Mesenchymal stem cell (in vitro differentiated cells and primary cell): ENCODE data around the gene TBC1D14.
A peak's percentile ranks its signal among the peaks of the same experiment; 100 is the strongest.

ENCODE experiments used
- DNase-seq: peaks from one replicate; pipeline ENCODE4 v3.0.0-alpha.2; 2013
- H2AFZ ChIP-seq: one replicate; pipeline ENCODE4 v1.6.1; 2013; ENCODE audit warnings: low read depth, mild to moderate bottlenecking, control low read depth, inconsistent platforms, low read length, moderate library complexity
- H2AK5ac ChIP-seq: 2 replicates; pipeline ENCODE4 v1.6.1; 2013; ENCODE audit warnings: low read length, moderate library complexity, mild to moderate bottlenecking, inconsistent platforms; ENCODE audit not compliant: severe bottlenecking
- H2BK120ac ChIP-seq: one replicate; pipeline ENCODE4 v1.6.1; 2013; ENCODE audit warnings: low read depth, mild to moderate bottlenecking, inconsistent platforms, low read length, moderate library complexity
- H2BK12ac ChIP-seq, 2 experiments: one replicate each; pipeline ENCODE4 v1.6.1; 2013; ENCODE audit warnings: inconsistent platforms in 2 of 2, low read length in 2 of 2, mild to moderate bottlenecking in 2 of 2, moderate library complexity in 2 of 2, control low read depth in 1 of 2
- H2BK15ac ChIP-seq: one replicate; pipeline ENCODE4 v1.6.1; 2013; ENCODE audit warnings: mild to moderate bottlenecking, low read depth, inconsistent platforms; ENCODE audit not compliant: poor library complexity, severe bottlenecking
- H2BK5ac ChIP-seq: 2 replicates; pipeline ENCODE4 v1.6.1; 2013; ENCODE audit warnings: low read depth, mild to moderate bottlenecking, low read length, control low read depth, inconsistent platforms; ENCODE audit not compliant: poor library complexity, severe bottlenecking
- H3K14ac ChIP-seq, 2 experiments: one replicate each; pipeline ENCODE4 v1.6.1; 2013; ENCODE audit warnings: inconsistent platforms in 2 of 2, low read length in 2 of 2, control low read depth in 1 of 2, mild to moderate bottlenecking in 1 of 2, moderate library complexity in 1 of 2
- H3K18ac ChIP-seq, 2 experiments: one replicate each; pipeline ENCODE4 v1.6.1; 2013; ENCODE audit warnings: inconsistent platforms in 2 of 2, low read length in 2 of 2, control low read depth in 1 of 2, low read depth in 1 of 2, mild to moderate bottlenecking in 1 of 2
- H3K23ac ChIP-seq, 2 experiments: one replicate each; pipeline ENCODE4 v1.6.1; 2013; ENCODE audit warnings: inconsistent platforms in 2 of 2, low read length in 2 of 2, mild to moderate bottlenecking in 2 of 2, moderate library complexity in 2 of 2, control low read depth in 1 of 2
- H3K27ac ChIP-seq: 2 replicates; pipeline ENCODE4 v1.5.1; 2013; ENCODE audit warnings: mild to moderate bottlenecking, moderate library complexity, low read length, control low read depth, inconsistent platforms; ENCODE audit not compliant: poor library complexity, severe bottlenecking
- H3K27me3 ChIP-seq, 2 experiments: 2 replicates each; pipeline versions ENCODE4 v1.6.1 to v1.7.0; 2013; ENCODE audit warnings: low read length in 2 of 2, mild to moderate bottlenecking in 2 of 2, moderate library complexity in 2 of 2, control low read depth in 1 of 2, inconsistent platforms in 1 of 2; ENCODE audit not compliant: control insufficient read depth in 1 of 2, insufficient read depth in 1 of 2
- H3K36me3 ChIP-seq, 2 experiments: 2 replicates each; pipeline versions ENCODE4 v1.6.1 to v1.7.0; 2013; ENCODE audit warnings: low read length in 2 of 2, control low read depth in 1 of 2, inconsistent platforms in 1 of 2, low read depth in 1 of 2, mild to moderate bottlenecking in 1 of 2; ENCODE audit not compliant: insufficient read depth in 2 of 2, control insufficient read depth in 1 of 2
- H3K4ac ChIP-seq, 2 experiments: one replicate each; pipeline ENCODE4 v1.6.1; 2013; ENCODE audit warnings: inconsistent platforms in 2 of 2, low read length in 2 of 2, mild to moderate bottlenecking in 2 of 2, moderate library complexity in 2 of 2, control low read depth in 1 of 2, low read depth in 1 of 2
- H3K4me1 ChIP-seq: 2 replicates; pipeline ENCODE4 v1.6.1; 2013; ENCODE audit warnings: low read depth, low read length, control low read depth; ENCODE audit not compliant: control insufficient read depth, insufficient read depth
- H3K4me2 ChIP-seq: 2 replicates; pipeline ENCODE4 v1.6.1; 2013; ENCODE audit warnings: low read length, mild to moderate bottlenecking, inconsistent platforms; ENCODE audit not compliant: poor library complexity, severe bottlenecking
- H3K4me3 ChIP-seq, 2 experiments: 2 replicates each; pipeline versions ENCODE4 v1.5.1 to v1.7.0; 2013; ENCODE audit warnings: low read length in 2 of 2, mild to moderate bottlenecking in 2 of 2, control low read depth in 1 of 2, low read depth in 1 of 2; ENCODE audit not compliant: insufficient read depth in 1 of 2
- H3K79me1 ChIP-seq: replicated peaks from 2 replicates; pipeline ENCODE4 v1.6.1; 2013; ENCODE audit warnings: mild to moderate bottlenecking, control low read depth, low read length, inconsistent platforms; ENCODE audit not compliant: poor library complexity, severe bottlenecking
- H3K9ac ChIP-seq: 2 replicates; pipeline ENCODE4 v1.7.0; 2013; ENCODE audit warnings: mild to moderate bottlenecking, low read length, moderate library complexity
- H3K9me3 ChIP-seq: 2 replicates; pipeline ENCODE4 v1.7.0; 2013; ENCODE audit warnings: mild to moderate bottlenecking, low read length; ENCODE audit not compliant: control insufficient read depth
- H4K8ac ChIP-seq: one replicate; pipeline ENCODE4 v1.6.1; 2013; ENCODE audit warnings: inconsistent platforms, mild to moderate bottlenecking, low read length, moderate library complexity
- H4K91ac ChIP-seq: one replicate; pipeline ENCODE4 v1.6.1; 2013; ENCODE audit warnings: mild to moderate bottlenecking, low read length, inconsistent platforms
- WGBS: methylation state at CpG from one replicate; pipeline ENCODE4 v1.1.7; 2013; ENCODE audit warnings: mixed read lengths; 5-methylcytosine and 5-hydroxymethylcytosine counted together

The TBC1D14 gene

GRCh38 chr4:7027284-7027683 lies 117.7 kb downstream of the TBC1D14 start:
- no peak overlapping the region for H2BK12ac ChIP-seq
- peaks cover 23% of the 10 kb centered on the region for H3K79me1 ChIP-seq
- H3K4ac ChIP-seq = no peak overlapping the region
- no peak overlapping the region for H3K14ac ChIP-seq
- no peak overlapping the region for H3K4me2 ChIP-seq
- H3K27ac ChIP-seq = no peak overlapping the region
- no peak overlapping the region for H4K8ac ChIP-seq
- H2AK5ac ChIP-seq = no peak overlapping the region
- no peak overlapping the region for H4K91ac ChIP-seq
- H2BK15ac ChIP-seq = no peak overlapping the region
- H3K9me3 ChIP-seq = no peaks in the 10 kb centered on the region
- H3K27me3 ChIP-seq = no peaks in the 10 kb centered on the region
- H2BK5ac ChIP-seq = no peak overlapping the region
- DNase-seq = no peak
- peaks cover 59 to 62% of the 10 kb centered on the region in 2 experiments for H3K36me3 ChIP-seq
- 98% methylated on average over 7 of the region's 7 CpGs for WGBS
- H3K4me3 ChIP-seq = no peak overlapping the region
- H3K23ac ChIP-seq = no peak overlapping the region
- no peak overlapping the region for H3K9ac ChIP-seq
- H3K4me1 ChIP-seq = peaks cover 31% of the 10 kb centered on the region
- no peak overlapping the region for H3K18ac ChIP-seq
- no peak overlapping the region for H2AFZ ChIP-seq
- no peak overlapping the region for H2BK120ac ChIP-seq

- peak overlapping the region in 1 of 2 experiments; percentile 62 for H3K18ac ChIP-seq
- H4K91ac ChIP-seq = peak overlapping the region; percentile 27
- H3K4me3 ChIP-seq = no peak overlapping the region
- H2BK15ac ChIP-seq = no peak overlapping the region
- H3K9ac ChIP-seq = no peak overlapping the region
- H3K9me3 ChIP-seq = no peaks in the 10 kb centered on the region
- peak overlapping the region in 1 of 2 experiments; percentile 21 for H2BK12ac ChIP-seq
- H3K4me2 ChIP-seq = no peak overlapping the region
- no peak overlapping the region for H2AK5ac ChIP-seq
- H3K4ac ChIP-seq = no peak overlapping the region
- H2BK120ac ChIP-seq = no peak overlapping the region
- no peak overlapping the region for H3K27ac ChIP-seq
- peaks cover 23% of the 10 kb centered on the region for H3K79me1 ChIP-seq
- H3K4me1 ChIP-seq = peaks cover 31% of the 10 kb centered on the region
- peak overlapping the region; percentile 32 for H4K8ac ChIP-seq
- DNase-seq = no peak
- no peak overlapping the region for H3K23ac ChIP-seq
- H2AFZ ChIP-seq = no peak overlapping the region
- 94% methylated on average over 4 of the region's 5 CpGs for WGBS
- H2BK5ac ChIP-seq = no peak overlapping the region
- peak overlapping the region in 1 of 2 experiments; percentile 68 for H3K14ac ChIP-seq
- peaks cover 58 to 62% of the 10 kb centered on the region in 2 experiments for H3K36me3 ChIP-seq
- no peaks in the 10 kb centered on the region for H3K27me3 ChIP-seq
Observed at GRCh38 chr4:7027913-7028312, 118.3 kb downstream of the TBC1D14 start.

- Histone ChIP-seq H3K4me1 (peaks cover 35% of the 10 kb centered on the region), H4K91ac (no peak overlapping the region), H3K79me1 (peaks cover 17% of the 10 kb centered on the region), H3K27ac (no peak overlapping the region), H3K36me3 (peaks cover 51 to 60% of the 10 kb centered on the region in 2 experiments), H3K27me3 (no peaks in the 10 kb centered on the region), H3K23ac (no peak overlapping the region), H2AFZ (no peak overlapping the region), H3K9me3 (no peaks in the 10 kb centered on the region), H3K4me2 (no peak overlapping the region), H4K8ac (no peak overlapping the region), H2BK12ac (no peak overlapping the region), H2BK15ac (no peak overlapping the region), H2BK120ac (no peak overlapping the region), H3K4me3 (no peak overlapping the region), H3K4ac (no peak overlapping the region), H3K18ac (no peak overlapping the region), H2BK5ac (no peak overlapping the region), H3K9ac (no peak overlapping the region), H3K14ac (no peak overlapping the region), H2AK5ac (no peak overlapping the region)
- 99% methylated on average over 12 of the region's 12 CpGs for WGBS
- no peak for DNase-seq
Observed at GRCh38 chr4:7029212-7029611, 119.6 kb downstream of the TBC1D14 start.

- no peak overlapping the region for H3K9ac ChIP-seq
- 96% methylated on average over 10 of the region's 10 CpGs for WGBS
- DNase-seq = no peak
Observed at GRCh38 chr4:7029921-7030320, 120.3 kb downstream of the TBC1D14 start.

More at GRCh38 chr4:7029921-7030320, 120.3 kb downstream of the TBC1D14 start:
- H3K27me3 ChIP-seq = no peaks in the 10 kb centered on the region
- no peak overlapping the region for H2BK120ac ChIP-seq
- no peak overlapping the region for H4K8ac ChIP-seq
- no peak overlapping the region for H3K27ac ChIP-seq
- peak overlapping the region; percentile 43 for H4K91ac ChIP-seq
- peaks cover 51 to 56% of the 10 kb centered on the region in 2 experiments for H3K36me3 ChIP-seq
- no peak overlapping the region for H3K18ac ChIP-seq
- H3K4me2 ChIP-seq = no peak overlapping the region
- H3K4me1 ChIP-seq = peaks cover 42% of the 10 kb centered on the region
- no peak overlapping the region for H3K23ac ChIP-seq
- no peak overlapping the region for H3K4me3 ChIP-seq
- no peak overlapping the region for H3K14ac ChIP-seq
- H2BK12ac ChIP-seq = no peak overlapping the region
- H3K9me3 ChIP-seq = no peaks in the 10 kb centered on the region
- no peak overlapping the region for H2BK15ac ChIP-seq
- H3K79me1 ChIP-seq = peaks cover 16% of the 10 kb centered on the region
- no peak overlapping the region for H2AFZ ChIP-seq
- H3K4ac ChIP-seq = no peak overlapping the region
- no peak overlapping the region for H2BK5ac ChIP-seq
- H2AK5ac ChIP-seq = peak overlapping the region; percentile 34
